T-helper 17 cell (primary cell): ENCODE data around the gene CDV3. TPM values are rescaled to one million over a fixed set of nuclear protein-coding genes. Genes with fewer than 3 reads are reported as not detected.

ENCODE experiments used
- total RNA-seq, 4 donors: library from RNA in 2 of 4; stranded (reverse) in 2 of 4; gene quantifications; one replicate each; pipeline ENCODE4 v1.2.3 and lab custom pipeline; 2022 to 2026

CDV3 gene
- total RNA-seq, 2 donors from 2014 or later, result 196 to 239 TPM

Other genes with a start within 250 kb of the CDV3 start
- 1 to 10 TPM; 1.2 to 1.5 TPM for gene BFSP2, start 173.6 kb upstream of the CDV3 start, total RNA-seq
- 10 to 100 TPM; 33.5 to 46.3 TPM for gene TOPBP1, start 88.3 kb downstream of the CDV3 start, total RNA-seq
- gene TF, start 172.7 kb downstream of the CDV3 start, total RNA-seq, result 1 to 10 TPM in 1 of 2 donors, under 1 TPM in 1; 0.65 to 1.3 TPM
- 10 to 100 TPM; 34.5 to 37.3 TPM for gene SRPRB, start 232.1 kb downstream of the CDV3 start, total RNA-seq